GM21447 (cell line): Measurements from ENCODE around the gene DRG2.

Experiments used
- ATAC-seq: cut with Tn5 transposase; IDR thresholded peaks from one replicate; pipeline ENCODE4 v1.9.1; 2021; ENCODE audit not compliant: unreplicated experiment

Gene DRG2, protein sequence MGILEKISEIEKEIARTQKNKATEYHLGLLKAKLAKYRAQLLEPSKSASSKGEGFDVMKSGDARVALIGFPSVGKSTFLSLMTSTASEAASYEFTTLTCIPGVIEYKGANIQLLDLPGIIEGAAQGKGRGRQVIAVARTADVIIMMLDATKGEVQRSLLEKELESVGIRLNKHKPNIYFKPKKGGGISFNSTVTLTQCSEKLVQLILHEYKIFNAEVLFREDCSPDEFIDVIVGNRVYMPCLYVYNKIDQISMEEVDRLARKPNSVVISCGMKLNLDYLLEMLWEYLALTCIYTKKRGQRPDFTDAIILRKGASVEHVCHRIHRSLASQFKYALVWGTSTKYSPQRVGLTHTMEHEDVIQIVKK

DNA sequence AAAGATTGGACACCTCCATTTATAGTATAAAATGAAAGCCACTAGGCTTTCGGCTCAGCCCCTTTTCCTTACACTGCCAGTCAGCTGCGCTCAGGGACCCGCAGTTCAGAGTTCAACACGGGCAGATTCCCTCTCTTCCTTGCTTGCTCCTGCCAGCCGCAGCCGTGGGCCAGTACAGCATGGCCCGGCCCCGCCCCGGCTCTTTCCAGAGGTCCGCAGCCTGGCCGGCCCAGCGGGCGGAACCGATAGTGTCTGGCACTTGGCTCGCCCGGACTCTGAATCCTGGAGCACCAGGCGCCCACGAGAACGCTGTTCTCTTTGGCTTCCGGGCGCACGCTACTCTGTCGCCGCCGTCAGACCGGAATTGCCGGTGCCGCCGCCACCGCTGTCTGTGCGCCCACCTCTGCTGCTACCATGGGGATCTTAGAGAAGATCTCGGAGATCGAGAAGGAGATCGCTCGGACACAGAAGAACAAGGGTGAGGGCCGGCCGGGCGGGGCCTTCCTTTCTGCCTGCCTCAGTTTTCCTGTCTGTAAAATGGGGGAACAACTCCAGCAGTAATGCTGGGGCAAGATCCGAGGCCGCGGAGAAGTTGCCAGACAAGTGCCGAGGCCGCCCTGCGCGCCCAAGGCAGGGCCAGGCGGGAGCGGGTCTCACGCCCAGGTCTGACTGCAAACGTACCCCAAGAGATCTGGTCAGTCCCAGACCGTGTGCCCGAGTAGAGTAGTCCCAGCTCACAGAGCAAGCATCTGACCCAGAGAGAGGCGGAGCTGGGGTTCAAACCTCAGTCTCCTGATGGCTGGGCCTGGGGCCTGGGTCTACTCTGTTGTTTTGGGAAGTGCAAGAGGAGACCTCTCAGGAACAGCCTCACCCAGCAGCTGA, at the start of gene DRG2:
Gene DRG2 (plus strand): TSS at position 339 of the 882 bp plus-strand sequence. CDS start 76 bp downstream, at position 415.
- ATAC-seq: peak; percentile 76

DNA sequence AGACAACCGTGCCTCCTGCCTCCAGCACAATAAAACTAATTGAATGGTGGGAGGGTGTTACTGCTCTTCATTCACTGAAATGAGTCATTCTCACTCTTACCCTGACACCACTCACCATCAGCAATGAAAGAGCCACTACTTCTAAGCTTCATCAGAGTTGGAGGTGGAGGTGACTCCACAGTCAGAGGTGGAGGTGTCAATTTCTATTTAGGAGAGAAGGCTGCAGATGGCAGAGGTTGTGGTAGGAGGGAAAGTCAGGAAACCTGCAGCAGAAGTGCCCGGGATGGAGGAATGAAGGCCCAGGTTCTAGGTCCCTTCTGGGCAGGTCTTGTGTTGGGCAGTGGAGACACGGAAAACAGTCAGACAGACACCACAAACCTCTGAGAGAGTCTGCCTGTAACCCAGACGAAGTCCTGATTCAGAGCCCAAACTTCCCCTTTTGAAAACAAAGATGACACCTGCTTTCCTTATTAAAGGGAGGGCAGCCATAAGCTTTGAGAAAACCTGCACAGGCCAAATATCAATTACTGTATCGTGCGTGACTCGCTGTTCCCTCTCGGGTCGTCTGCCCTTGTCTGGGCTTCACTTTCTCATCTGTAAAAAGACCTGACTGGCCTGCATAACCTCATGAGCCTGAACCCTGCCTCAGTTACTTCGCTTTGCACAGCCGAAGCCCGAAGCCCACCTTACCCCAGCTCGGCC, 49.4 kb upstream of the DRG2 start:
- no peak for ATAC-seq

DNA sequence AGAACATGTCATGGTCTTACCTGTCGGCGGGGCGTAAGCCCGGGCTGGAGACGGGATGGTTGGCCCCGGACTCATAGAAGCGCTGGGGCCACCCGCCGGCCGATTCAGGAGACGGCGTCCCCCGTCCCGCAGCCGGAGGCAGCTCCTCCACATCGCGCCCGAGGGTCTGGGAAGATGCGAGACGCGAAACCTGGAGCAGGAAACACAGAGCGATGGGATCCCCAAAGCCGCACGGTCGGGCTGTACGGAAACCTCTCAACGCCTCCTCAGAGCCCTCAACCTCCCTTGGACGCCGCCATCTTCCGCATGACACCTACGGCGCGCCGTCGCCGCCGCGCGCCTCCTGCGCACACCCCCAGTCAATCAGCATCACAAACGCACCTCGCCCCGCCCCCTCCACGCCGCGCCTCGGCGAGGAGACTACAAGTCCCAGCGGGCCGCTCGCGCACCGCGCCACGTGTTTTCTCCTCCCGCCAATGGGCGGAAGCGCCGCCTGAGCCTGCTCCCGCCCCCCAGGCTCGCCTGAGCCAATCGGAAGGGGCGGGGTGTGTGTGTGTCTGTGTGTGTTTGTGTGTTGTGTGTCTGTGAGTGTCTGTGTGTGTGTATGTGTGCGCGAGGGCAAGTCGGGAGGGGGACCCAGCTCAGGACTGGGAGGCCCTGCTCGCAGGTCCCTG, 48.8 kb upstream of the DRG2 start, which contains the start of the genes ATPAF2 and GID4:
Gene ATPAF2 (minus strand): TSS at position 308 of the 674 bp plus-strand sequence. CDS start 155 bp downstream, at position 153.
Gene GID4 (plus strand): TSS at position 548 of the 674 bp plus-strand sequence. CDS start 57 bp downstream, at position 605.
- ATAC-seq: peak; percentile 85

DNA sequence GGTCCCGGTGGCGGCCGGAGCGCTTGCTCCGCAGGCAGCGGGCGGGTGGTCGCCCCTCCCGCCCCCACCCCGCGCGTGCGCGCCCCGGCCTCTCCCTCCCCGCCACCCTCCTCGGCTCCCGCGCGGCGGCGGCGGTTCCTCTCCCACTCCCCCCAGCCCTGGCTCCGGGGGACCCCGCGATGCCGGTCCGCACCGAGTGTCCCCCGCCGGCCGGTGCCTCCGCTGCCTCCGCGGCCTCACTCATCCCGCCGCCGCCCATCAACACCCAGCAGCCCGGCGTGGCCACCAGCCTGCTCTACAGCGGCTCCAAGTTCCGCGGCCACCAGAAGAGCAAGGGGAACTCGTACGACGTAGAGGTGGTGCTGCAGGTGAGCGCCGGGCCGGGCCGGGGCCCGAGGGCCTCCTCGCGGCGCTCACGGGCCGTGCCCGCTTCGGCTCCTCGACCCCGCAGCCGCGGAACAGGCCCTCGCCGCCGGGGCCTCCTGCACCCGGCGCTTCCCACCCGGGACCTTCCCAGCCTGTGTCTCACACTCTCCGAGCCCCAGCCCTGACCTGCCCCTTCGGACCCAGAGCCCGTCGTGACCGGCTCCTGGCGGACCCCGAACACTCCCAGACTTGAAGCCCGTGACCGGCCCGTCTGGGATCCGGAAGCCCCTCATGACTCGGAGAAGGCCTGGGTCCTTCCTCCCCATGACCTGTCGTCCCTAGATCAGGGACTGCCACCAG, 48.0 kb upstream of the DRG2 start:
- ATAC-seq: peak; percentile 23

DNA sequence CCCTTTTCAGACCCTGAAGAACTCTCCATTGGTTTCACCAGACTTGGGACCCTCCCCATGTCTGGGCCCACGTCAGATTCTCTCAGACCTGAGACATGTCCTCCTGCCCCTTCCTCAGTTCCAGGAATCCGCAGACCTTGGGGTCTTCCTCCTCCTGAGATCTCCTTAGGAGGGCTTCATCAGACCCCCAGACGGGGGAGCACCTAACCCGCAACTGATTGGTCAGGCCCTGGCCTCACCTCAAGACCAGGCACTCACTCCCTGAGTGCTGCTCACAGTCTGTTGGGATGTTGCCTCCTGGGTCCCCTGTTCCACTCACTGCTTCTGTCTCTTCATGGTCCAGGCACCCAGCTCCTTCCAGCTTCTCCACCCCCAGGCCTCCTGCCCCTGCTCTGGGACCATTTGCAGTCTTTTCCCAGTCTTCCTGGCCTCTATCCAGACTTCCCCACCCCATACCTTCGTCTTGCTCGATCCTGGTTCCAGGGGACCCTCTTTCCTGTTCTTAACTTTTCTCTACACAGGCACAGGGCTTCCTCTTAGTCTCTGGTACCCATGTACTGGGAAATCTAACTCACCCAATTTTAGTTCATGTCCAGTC, 47.4 kb upstream of the DRG2 start:
- no peak for ATAC-seq

DNA sequence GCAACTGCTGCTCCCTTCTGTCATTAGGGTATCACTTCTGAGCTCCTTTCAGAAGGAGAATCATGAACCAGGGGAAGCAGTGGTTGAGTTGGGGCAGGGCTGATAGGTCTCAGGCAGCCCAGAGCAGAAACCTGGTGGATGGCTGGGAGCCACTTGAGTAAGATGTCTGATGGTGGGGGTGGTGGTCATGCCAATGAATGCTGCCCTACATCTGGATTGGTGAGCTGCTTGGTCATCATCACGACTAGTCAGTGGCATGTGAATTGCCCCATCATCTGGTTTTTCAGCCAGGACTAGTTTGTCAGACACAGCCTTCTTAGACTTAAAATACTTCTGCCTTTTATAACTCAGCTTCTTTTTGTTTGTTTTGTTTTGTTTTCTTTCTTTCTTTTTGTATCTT, 46.0 kb upstream of the DRG2 start:
- ATAC-seq: no peak

DNA sequence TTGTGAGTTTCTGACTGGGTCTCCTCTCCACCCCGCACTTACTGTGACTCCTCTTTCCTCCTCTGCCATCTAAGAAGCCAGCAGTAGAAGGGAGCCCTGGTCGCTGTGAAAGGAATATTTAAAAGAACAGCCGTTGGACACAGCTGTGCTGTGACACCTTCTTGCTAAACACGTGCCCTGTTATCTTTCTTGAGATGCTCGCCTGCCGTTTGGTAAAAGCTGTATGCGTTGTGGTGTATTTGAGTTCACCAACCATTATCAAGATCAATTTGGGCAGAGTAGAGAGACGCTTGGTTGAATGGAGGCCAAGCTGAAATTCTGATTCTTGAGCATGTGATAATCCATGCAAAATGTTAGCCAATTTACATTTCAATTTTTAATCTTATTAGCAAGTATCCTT, 44.8 kb upstream of the DRG2 start:
- ATAC-seq: no peak

DNA sequence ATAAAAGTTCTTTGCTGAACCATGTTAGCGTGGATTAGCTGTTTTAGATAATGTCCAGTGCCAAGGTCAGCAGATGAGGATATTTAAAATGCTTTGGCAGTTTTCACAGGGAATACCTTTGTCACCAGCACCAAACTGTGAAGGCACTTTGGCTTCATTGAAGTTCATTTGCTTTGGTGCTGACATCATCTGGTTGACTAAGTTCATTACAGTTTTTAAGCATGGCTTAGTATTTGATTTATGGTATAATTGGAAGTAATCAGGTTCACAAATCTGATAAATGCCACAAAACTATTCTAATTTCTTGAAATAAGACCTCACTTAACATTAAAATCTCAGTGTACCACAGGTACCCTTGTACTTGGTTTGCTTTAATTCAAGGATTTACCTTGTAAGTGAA, 44.3 kb upstream of the DRG2 start:
- no peak for ATAC-seq

DNA sequence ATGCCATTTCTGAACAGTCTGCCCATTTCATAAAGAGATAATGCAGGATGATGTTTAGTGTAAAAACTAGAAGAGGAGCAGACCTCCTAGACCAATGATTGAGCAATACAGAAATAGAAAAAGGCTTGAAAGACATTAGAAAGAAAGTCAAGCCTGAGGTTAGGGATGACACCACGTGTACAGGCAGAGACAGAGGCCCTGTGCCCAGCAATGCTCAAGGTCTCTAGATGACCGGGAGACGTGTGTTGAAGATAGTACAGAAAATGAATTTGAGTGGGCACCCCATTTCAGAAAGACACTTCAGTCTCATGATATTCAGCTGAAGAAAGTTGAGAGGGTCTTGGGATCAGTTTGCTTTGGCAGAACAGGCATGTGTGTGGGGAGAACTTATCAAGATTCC, 43.1 kb upstream of the DRG2 start:
- no peak for ATAC-seq

DNA sequence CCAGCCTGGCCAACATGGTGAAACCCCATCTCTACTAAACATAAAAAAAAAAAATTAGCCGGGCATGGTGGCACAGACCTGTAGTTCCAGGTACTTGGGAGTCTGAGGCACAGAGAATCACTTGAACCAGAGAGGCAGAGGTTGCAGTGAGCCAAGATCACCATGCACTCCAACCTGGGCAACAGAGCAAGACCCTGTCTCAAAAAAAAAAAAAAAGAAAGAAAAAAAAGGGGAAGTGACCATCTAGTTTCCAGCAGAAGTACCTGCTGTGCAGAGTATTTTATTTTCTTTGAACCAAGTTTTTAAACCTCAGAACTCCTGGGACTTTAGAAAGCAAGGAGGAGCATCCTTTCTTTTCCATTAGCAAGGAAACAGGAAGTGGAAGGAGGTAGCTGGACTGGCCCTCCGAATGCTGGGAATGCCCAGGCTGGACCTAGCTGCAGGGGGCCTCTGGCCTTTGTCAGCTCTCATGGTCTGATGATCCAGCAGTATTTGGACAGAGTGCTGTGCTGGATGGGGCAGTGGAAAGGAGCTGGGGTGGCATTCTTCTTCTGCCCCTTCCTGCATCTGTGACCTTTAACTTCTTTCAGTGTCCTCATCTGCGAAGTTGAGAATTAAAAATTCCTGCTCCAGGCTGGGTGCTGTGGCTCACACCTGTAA, 41.9 kb upstream of the DRG2 start:
- no peak for ATAC-seq

DNA sequence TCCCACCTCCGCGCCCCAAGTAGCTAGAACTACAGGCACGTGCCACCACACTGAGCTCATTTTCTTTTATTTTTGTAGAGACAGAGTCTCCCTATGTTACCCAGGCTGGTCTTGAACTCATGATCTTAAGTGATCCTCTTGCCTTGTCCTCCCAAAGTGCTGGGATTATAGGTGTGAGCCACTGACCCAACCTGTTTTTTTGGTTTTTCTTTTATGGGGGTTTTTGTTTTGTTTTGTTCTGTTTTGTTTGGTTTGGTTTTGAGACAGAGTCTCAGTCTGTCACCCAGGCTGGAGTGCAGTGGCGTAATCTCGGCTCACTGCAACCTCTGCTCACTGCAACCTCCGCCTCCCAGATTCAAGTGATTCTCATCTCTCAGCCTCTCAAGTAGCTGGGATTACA, 32.2 kb upstream of the DRG2 start:
- ATAC-seq: no peak

DNA sequence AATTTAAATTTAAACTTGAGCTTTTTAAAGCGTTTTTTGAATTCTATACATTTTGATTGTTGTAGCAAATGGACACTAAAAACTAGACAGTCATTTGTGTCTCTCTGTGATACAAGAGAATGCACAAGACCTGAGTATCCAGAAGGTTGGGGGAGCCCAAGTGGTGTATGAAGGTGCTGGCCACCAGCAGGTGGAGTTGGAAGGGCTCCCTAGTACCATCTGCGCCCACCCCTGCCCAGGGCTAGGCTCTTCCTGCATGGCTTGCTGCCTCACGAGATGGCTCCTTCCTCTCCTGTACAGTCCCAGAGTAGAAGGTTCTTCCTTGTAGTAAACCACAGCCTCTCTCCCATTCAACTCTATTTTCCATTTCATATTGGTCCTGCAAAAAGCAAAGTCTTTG, 31.5 kb upstream of the DRG2 start:
- no peak for ATAC-seq

DNA sequence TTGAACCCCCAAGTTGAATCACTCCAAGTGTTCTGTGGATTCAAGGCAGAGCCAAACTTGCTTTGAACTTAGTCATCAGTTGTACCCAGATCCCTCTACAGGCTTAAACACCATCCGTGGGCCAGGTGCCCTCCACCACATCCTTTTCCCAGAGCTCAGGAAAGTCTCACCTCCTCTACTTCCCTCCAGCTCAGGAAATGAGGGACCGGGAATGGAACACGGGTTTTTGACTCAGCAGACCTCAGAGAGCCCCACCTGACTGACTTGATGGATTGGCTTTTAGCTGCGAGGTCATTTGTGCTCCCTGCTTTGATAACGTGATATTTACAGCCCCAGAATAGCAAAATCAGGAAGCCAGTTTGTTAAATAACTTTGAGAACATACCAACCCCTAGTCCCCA, 28.5 kb upstream of the DRG2 start:
- ATAC-seq: no peak

DNA sequence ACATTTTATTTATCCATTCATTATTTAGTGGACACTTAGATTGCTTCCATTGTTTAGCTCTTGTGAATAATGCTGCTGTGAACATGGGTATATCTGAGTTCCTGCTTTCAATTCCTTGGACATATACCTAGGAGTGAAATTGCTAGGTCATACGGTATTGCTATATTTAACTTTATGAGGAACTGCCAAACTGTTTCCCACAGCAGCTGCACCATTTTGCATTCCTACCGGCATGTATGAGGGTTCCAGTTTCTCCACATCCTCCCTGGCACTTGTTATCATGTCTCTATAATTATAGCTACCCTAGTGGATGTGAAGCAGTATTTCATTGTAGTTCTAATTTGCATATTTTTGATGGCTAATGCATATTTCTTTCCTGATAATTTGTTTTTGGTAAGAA, 23.7 kb upstream of the DRG2 start:
- no peak for ATAC-seq

DNA sequence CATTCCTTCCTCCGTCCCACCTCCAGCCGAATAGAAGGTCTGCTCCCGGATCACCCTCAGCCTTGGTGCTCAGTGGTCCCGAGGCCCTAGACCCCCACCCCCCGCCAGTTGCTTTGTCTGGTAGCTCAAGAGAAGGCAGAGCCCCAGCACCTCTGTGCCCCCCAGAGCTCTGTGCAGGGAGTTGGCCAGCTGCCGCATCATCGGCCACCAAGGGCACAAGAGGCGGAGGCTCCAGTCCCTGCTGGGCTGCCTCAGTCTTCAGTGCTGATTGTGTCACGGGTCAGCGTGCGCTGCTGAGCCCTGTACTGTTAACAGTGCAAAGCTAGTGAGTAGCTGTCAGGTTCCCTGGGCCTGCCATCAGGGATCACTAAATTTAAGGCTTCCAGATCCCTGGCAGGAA, 22.2 kb upstream of the DRG2 start:
- ATAC-seq: no peak

DNA sequence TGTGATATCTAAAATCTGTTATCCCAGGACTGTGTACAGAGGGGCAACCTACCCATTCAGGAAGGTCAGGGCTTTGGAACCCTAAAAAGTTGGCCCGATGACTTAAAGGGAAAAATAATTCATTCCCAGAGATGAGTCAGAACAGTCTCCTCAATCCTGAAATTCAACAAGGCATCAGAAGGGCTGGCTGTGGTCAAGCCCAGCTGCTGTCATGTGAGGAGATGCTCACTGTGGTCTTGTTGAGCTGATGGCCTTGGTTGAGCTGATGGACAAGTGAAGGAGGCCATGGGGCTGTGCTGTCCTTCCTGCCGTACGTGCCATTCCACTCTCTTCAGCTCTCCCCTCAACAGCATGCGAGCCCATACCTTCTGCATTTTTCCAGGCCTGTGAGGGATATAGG, 20.9 kb upstream of the DRG2 start:
- no peak for ATAC-seq

DNA sequence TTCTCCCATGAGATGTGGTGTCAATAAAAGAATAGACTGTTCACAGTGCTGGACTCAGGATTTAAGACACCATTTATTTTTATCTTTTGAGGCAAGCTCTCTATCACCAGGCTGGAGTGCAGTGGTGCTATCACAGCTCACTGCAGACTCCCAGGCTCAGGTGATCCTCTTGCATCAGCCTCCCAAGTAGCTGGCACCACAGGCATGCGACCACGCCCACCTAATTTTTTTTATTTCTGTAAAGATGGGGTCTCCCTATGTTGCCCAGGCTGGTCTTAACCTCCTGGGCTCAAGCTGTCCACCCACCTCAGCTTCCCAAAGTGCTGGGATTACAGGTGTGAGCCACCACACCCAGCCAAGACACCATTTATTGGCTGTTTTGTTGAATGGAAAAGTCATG, 18.6 kb upstream of the DRG2 start:
- ATAC-seq: no peak

DNA sequence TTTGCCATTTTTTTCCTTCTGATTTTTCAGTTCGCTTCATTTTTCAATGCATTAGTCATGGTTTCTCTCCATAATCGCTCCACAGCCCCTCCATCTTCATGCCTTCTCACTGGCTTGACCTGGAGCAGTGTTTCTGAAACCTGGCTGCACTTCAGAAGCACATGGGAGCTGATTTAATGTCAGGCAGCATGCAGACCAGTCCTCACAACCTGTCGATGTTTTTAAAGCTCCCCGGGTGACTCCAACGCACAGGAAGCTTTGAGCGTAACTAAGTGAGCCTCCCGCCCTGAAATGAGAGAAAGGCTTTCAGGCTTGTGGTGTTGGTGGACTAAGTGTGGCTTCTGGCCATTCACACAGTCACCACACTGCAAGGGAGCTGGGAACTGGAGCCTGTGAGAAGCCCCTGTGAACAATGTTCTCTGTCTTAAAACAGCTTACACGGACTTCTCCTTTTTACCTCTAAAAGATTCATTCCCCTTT, 16.8 kb upstream of the DRG2 start:
- ATAC-seq: no peak

DNA sequence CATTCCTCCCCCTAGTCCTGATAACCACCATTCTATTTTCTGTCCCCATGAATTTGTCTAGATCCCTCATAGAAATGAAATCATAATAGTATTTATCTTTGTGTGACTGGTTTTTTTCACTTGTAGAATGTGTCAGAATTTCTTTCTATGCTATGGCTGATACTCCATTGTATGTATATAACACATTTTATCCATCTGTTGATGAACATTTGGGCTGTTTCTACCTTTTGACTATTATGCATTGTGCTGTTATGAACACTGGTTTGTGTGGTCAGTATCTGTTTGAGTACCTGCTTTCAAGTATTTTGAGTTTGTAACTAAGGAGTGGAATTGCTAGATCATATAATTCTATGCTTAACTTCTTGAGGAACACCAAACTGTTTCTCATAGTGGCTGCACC, 16.0 kb upstream of the DRG2 start:
- no peak for ATAC-seq
